Fibroblast of mammary gland (primary cell): ENCODE results near the gene CTSG.
"Not testable (repeated sequence)": the region's sequence is repeated elsewhere in the genome, so short reads cannot be mapped to it uniquely, and the experiment has no call there.

ENCODE experiments used
- DNase-seq: peaks from one replicate; pipeline ENCODE4 v3.0.0-alpha.2; 2010; ENCODE audit warnings: low read depth
- H3K4me3 ChIP-seq: 2 replicates; pipeline ENCODE4 v1.5.1; 2011; ENCODE audit warnings: low read depth, mild to moderate bottlenecking, low read length, moderate library complexity; ENCODE audit not compliant: control insufficient read depth
- TF ChIP-seq, protein P1 (sequence below): conservative IDR thresholded peaks from 2 replicates; pipeline ENCODE4 v1.5.1; 2011; ENCODE audit warnings: low read depth, low read length, inconsistent platforms; ENCODE audit not compliant: control insufficient read depth, insufficient read depth

The CTSG gene

GRCh38 chr14:24607081-24607480 is 31.0 kb upstream of the CTSG start:
- DNase-seq: no peak
- no peak overlapping the region for H3K4me3 ChIP-seq
- TF ChIP-seq, protein P1, sequence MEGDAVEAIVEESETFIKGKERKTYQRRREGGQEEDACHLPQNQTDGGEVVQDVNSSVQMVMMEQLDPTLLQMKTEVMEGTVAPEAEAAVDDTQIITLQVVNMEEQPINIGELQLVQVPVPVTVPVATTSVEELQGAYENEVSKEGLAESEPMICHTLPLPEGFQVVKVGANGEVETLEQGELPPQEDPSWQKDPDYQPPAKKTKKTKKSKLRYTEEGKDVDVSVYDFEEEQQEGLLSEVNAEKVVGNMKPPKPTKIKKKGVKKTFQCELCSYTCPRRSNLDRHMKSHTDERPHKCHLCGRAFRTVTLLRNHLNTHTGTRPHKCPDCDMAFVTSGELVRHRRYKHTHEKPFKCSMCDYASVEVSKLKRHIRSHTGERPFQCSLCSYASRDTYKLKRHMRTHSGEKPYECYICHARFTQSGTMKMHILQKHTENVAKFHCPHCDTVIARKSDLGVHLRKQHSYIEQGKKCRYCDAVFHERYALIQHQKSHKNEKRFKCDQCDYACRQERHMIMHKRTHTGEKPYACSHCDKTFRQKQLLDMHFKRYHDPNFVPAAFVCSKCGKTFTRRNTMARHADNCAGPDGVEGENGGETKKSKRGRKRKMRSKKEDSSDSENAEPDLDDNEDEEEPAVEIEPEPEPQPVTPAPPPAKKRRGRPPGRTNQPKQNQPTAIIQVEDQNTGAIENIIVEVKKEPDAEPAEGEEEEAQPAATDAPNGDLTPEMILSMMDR: no peak

GRCh38 chr14:24606297-24606696 is 30.2 kb upstream of the CTSG start:
- DNase-seq: no peak

GRCh38 chr14:24605435-24606190 is 29.6 kb upstream of the CTSG start:
- DNase-seq: peak; percentile 2
- no peak overlapping the region for H3K4me3 ChIP-seq
- TF ChIP-seq, protein P1: peak; percentile 55

More at GRCh38 chr14:24606297-24606696, 30.2 kb upstream of the CTSG start:
- TF ChIP-seq, protein P1: no peak
- H3K4me3 ChIP-seq: no peak overlapping the region

DNA sequence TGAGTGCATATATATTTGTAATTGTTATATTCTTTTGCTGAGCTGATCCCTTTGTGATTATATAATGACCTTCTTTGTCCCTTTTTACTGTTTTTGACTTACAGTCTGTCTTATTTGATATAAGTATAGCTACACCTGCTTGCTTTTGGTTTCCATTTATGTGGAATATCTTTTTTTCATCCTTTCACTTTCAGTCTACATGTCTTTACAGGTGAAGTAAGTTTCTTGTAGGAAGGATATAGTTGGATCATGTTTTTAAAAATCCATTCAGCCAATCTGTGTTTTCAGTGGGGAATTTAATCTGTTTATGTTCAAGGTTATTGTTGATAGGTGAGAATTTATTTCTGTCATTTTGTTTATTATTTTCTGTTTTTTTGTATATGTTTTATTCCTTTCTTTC is 21.4 kb upstream of the CTSG start:
- no peak for DNase-seq
- H3K4me3 ChIP-seq: no peak overlapping the region
- TF ChIP-seq, protein P1: no peak

GRCh38 chr14:24595073-24595808 is 19.2 kb upstream of the CTSG start:
- no peak overlapping the region for H3K4me3 ChIP-seq
- DNase-seq: no peak

GRCh38 chr14:24591004-24591403 is 15.0 kb upstream of the CTSG start:
- DNase-seq, H3K4me3 ChIP-seq: not testable (repeated sequence)

More at GRCh38 chr14:24595073-24595808, 19.2 kb upstream of the CTSG start:
- TF ChIP-seq, protein P1: no peak

- H3K4me3 ChIP-seq, DNase-seq: not testable (repeated sequence)
These were observed 8.4 kb upstream of the CTSG start for GRCh38 chr14:24584402-24584801.
